CD4-positive, alpha-beta T cell treated with Interleukin-10 for 1 hour (primary cell): ENCODE measurements around the gene FBXO41.
"Not testable (repeated sequence)": the region's sequence is repeated elsewhere in the genome, so short reads cannot be mapped to it uniquely, and the experiment has no call there.

Experiments
- DNase-seq: peaks from one replicate; pipeline ENCODE4 v3.0.0-alpha.2; 2020

Gene FBXO41

DNA sequence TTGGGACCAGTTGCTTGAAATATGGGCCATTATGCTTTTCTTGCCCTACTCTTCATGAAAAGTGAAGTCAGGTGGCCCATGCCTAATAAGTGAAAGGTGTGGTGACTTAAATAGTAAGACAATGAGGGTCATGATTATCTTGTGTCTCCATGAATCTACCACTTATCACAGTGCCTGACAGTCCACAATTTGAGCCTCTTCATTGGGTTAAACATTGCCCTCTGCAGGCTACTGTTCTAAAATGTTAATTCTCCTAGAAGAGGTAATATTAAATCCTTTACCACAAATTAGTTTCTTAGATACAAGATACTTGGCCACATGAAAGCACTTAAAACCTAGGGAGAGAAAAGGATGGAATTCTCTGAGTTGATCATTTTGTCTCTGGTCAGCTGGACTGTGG, 5.0 kb upstream of the FBXO41 start:
- DNase-seq, result no peak

DNA sequence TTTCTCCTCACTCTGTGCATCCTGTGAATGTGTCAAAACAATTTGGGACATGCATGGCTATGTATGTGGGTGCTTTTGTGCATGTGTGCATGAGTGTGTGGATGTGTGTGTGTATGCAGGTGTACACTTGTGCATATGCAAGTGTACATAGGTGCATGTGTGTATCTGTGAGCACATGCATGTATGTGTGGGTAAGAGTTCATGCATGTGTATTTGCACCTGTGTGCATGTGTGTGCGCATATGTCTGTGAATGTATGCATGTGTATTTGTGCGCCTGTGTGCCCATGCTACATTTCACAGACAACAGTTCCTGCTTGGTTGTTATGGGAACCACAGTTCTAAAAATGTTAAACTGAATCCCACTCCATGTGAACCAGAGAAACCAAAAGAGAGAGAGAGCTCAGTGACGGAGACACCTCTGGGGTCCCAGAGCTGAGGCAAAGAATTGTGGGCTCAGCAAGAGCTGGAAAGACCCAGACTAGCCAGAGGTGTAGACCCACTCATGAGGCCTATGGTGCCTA, 1.9 kb upstream of the FBXO41 start:
- no peak for DNase-seq

DNA sequence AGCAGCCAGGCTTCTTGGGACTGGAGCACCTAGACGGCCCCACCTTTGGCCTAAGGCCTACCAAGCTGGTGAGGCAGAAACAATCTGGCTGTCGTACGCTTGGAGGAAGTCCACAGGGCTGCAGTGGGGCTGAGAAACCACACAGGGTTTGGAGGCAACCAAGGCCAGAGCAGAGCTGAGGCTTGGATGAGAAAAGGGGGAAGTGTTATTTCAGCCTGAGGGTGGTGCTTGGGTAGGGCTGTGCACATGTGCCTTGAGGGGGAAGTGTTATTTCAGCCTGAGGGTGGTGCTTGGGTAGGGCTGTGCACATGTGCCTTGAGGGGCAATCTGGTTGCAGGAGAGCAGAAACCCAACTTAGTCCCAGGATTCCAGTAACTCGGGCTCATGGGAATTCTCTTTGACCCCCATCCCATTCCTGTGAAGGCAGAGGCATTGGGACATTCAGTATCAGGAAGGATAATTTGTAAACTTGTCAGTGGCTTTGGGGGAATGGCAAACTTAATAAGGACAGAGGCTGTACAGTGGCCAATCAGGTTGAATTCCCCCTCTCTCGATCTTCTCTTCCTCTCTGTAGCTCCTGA, 971 bp upstream of the FBXO41 start:
- DNase-seq, result no peak

DNA sequence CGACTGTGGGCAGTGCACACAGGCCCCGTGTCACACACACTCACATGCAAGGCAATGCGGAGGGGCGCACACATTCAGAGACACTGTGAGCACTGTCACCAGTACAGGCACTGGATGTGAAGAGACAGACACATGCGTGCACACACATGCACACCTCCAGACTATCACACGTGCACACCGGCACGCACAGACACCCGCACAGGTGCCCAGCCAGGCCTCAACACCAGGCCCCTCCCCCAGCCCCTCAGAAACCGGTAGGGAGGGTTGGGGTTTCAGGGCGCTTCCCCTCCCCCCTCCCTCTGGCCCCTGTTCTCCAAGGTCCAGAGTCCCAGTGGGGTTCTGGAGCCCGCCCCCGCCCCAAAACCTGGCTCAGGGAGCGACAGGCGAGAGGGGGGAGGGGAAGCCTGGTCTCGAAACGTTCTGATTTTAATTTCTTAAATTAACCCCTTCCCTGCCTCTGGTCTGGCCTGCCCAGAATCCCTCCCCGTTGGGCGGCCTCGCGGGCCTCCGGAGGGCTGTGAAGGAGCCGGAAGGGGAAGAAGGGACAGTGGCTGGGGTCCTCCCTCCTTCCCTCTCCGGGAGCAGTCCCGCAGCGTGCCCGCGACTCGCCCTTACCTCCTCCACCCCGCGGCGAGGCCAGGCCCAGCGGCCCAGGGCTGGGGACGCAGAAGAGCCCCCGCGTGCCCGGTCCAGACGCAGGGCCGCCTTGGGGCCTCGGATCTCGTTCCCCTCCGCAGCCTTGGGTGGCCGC, 558 bp downstream of the FBXO41 start:
- DNase-seq, result no peak

DNA sequence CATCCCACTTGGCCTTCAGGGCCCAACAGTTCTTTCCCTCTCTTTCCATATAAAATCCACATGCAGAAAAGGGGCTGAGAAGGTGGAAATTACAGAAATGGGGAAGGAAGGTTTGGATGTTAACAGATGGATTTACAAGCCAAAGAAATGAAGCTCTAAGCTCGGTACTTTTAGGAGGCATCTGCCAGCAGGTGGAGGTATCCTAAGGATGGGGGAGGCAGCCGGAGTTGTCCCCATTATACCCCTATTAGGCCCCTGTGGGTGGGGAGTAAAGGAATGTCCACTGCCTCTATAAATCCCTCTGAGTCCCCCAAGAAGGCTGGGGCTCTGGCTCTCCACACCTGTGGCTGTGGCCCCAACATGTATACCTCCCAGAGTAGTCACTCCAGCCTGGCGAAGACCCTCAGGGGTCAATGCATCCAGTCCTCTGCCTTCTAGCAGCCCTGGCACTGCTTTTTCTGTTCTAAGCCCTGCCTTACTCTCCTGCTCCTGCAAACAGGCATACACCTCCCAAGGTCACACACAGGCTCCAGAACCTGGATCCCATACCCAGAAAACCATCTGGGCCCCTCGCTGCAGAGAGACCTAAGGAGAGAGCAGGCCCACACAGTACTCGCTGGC, 1.2 kb downstream of the FBXO41 start:
- no peak for DNase-seq

DNA sequence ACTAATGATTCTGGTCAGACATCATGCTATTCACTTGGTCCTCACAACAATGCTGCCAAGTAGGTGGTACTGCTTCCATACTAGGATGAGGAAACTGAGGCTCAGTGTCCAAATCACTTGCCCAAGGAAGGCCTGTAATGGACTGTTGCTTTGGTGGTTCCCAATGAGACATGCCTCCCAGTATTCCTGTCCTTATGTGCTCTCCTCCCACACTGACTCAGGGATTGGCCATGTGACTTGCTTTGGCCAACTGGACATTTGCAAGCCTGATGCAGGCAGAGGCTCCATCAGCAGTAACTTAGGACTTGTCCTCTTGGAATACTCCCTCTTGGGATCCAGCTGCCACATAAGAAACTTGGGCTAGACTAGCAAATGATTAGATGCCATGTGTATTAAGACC, 3.0 kb downstream of the FBXO41 start:
- DNase-seq, result no peak

DNA sequence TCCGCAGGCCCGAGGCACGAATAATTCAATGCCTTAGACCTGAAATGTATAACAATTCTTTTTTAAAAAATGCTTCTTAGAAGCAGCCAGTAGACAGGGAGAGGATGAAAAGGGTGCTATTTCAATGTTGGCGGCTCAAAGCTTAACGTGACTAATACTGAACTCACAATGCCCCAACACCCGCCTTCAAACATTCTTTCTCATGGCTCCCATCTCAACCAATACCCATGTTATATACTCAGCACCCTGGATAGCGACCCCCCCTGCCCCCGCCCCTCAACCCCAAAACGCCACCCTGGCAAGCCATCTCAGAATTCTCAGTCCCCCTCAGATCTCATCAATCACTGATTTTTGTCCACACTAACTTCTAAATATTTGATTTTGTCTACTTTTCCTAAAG, 4.4 kb downstream of the FBXO41 start:
- DNase-seq, result no peak

DNA sequence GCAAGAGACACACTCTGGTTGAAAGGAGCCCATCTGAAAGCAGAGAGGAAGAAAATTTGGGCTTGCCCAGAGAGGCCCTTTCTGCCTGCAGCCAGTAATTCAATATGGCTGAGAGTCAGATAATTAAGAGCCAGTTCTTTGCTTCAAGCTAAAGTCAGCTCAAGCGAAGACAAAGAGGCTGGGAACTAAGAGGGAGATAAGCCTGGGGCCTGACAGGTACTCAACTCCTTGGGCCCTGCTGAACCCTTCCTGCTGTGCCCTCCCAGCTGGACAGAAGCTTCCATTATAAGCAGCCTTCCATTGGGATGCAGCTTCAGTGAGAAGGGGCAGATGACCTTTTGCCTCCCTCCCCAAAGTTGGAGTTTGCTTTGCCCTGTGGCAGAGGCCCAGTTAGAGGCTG, 12.0 kb downstream of the FBXO41 start:
- no peak for DNase-seq

DNA sequence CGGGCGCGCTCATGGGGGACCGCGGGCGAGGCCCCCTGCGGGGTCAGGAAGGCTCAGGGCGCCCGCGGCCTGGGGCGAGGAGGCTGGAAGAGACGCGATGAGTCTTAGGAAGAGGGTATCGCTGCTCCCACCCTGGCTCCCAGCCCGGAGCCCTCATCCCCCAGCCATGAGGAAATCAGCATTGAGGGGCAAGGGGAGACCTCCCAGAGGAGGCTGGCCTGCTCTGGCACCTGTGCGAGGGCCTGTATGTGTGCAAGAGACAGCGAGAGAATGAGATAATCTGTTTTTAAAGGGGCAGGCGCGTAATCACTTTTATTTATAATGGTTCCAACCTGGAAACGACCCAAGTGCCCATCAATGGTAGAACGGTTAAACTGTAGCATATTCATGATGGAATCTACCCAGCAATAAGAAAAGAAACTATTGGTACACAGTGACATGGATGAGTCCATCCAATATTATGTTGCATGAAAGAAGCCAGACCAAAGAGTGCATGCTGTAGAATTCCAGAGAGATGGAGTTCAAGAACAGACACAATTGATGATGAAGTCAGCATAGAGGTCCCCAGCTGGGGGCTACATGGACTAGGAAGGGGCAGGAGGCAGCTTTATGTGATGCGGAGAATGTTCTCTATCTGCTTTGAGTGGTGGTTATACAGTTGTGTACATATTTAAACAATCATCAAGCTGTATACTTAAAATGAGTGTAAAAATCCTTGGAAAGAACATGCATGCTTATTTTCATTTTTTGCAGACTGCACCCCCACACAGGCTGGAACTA, 14.4 kb downstream of the FBXO41 start:
- no peak for DNase-seq

DNA sequence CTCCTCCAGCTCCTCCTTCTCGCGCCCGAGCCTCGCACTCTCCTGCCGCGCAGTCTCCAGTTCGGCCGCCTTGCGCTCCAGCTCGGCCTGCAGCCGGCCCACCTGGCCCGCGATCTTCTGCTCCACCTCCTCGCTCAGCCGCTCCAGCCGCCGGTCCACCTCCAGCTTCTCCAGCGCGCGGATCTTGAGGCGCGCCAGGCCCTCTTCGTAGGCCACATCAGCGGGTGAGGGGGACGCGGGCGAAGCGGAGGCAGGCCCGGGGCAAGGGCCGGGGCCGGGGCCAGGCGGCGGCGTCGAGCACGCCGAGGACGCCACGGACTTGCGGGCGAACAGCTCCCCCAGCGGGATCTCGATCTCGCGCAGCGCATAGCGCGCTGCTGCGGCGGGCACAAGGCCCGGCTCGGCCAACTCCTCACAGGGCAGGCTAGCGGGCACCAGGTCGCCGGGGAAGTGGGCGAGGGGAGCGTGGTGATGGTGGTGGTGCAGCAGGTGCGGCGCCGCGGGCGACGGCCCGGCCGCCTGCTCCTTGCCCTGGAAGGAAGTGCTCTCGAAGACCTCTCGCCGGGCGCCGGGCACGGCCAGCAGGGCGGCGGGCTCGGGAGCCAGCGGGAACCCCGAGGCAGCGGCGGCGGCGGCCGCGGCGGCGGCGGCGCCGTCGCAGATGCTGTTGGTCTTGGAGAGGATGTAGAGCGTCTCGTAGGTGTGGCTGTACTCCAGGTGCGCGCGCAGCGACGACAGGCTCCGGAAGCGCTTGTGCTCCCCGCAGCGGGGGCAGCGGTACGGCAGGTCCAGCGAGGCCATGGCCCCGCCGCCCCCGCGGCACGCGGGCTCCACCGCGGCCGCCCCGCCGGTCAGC, 15.2 kb downstream of the FBXO41 start:
- DNase-seq, result peak; percentile 87

DNA sequence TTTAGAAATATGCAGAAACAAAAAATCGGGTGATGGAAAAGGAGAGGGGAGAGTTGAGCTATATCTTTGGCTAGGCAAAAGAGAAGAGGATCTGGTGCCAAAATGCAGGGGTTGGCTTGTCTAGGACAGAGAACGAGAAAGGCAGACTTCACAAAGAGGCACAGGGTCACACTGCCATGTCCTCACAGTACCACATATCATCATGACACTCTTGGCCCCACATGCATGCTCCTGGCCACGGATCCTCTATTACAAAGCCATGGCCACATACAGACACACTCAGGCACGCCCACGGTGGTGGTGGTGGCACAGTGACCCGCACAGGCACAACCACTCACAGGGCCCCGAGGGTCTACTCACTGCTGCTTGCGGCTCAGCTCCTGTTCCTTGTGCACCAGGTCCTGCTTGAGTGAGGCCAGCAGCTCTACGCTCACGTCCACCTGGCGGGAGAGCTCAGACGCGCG, 15.9 kb downstream of the FBXO41 start:
- no peak for DNase-seq

DNA sequence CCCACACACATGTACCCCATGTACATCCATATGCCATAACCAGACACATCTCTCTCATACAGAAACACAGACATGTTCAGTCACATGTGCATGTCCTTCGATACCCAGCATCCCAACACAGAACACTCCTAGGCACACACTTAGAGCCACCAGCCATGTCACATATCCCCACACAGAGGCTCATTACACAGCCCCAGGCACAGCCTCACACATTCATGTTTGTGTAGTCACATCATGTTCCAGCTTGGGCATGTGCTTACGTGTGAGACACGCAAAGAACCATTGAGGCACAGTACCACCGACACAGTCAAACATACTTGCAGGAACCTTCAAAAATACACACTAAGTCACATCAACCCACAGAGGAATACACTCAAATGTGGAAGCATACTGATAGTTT, 17.3 kb downstream of the FBXO41 start:
- DNase-seq, result no peak

DNA sequence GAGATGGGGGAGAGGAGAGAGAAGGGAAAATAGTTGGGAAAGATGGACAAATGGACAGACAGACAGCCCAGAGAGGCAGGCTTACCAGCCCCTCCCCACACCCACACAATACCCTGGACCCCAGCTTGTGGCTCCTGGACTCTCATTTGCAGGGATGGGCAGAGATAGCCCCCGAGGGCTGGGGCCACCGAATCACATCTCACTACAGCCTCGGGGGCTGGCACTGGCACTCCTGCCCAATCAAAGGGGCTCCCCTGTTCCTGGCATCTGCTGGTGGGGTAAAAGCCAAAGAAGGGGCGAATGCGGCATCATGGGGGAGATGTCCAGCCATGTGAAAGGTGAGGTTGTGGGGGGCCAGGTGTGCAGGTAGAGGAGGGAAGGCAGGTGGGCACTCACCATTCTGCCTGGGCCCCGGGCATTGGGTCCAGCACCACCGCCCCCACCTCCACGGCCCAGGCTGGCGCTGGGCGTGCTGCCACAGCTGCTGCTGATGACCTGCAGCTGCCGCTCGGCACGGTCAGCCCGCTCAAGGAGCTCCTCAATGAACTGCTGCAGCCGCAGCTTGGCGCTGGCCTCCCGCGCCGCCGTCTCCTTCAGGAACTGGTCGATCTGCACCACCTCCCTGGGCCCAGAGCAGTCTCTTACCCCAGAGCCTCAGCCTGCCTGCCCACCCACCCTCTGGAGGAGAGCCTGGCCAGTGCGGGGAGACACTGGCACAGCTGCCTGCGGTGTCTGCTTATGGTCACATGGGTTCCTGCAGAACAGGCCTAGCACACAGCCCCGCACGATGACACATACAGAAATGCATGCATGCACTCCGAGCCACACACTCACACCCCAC, 18.0 kb downstream of the FBXO41 start:
- DNase-seq, result no peak

DNA sequence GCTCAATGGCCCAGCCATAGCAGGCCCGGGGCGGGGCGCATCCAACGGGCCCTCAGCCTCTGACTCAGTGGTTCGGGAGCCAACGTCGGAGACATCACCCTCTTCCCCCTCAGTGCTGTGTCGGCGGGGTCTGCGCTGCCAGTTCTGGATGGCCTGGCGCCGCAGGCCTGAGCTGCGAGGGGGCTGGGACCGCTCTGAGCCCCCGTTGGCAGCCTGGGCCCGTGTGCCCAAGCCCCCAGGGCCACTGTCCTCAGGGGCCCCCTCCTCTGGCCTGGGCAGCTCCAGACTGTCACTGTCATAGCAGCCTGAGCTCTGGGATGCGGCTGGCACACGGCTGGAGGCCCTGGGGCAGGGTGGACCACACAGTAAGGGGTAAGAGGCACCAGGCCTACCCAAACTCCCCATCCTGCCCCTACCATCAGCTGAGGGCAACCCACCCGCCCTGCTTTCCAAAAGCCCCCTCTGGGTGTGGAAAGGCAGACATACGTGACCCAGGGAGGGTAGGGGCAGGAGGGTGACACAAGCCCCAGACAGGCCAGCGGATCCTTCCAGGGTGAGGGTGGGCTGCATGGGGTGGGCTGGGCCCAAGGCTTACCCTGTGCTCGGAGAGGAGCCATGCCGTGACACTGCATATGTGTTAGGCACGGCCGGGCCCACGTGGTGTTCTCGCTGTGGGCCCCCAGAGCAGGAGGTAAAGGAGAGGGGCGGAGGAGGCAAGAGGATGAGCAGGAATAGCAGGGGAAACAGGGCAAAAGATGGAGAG, 18.8 kb downstream of the FBXO41 start:
- DNase-seq, result no peak

DNA sequence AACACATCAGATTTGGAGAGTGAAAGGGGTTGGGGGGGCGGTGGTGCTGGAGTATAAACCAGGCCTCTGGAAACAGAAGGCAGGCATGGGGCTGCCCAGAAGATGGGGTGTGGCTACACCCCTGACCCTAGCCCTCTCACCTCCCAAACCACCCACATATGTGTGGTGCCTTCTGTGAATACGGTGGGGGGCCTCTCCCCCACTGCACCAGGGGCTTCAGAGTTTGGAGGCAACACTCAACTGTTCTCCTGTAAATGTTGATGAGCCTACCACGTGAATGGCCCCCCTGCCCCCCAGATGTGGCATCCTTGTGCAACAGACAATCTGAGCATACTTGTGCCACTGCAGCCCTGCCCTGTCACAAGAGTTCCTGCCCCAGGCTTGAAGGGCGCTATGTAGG, 19.5 kb downstream of the FBXO41 start:
- DNase-seq, result no peak

DNA sequence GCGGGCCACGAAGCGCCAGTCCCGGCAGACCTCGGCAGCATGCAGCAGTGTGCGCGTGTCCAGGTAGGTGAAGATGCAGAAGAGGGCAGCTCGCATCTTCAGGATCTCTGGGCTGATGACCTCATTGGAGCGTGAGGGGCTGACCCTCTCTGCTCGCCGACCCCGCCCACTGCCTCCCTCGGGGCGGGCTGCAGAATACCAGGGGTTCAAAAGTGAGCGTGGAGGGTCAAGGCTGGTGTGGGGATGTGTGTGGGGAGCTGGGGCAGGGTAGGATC, 20.0 kb downstream of the FBXO41 start:
- DNase-seq, result no peak

DNA sequence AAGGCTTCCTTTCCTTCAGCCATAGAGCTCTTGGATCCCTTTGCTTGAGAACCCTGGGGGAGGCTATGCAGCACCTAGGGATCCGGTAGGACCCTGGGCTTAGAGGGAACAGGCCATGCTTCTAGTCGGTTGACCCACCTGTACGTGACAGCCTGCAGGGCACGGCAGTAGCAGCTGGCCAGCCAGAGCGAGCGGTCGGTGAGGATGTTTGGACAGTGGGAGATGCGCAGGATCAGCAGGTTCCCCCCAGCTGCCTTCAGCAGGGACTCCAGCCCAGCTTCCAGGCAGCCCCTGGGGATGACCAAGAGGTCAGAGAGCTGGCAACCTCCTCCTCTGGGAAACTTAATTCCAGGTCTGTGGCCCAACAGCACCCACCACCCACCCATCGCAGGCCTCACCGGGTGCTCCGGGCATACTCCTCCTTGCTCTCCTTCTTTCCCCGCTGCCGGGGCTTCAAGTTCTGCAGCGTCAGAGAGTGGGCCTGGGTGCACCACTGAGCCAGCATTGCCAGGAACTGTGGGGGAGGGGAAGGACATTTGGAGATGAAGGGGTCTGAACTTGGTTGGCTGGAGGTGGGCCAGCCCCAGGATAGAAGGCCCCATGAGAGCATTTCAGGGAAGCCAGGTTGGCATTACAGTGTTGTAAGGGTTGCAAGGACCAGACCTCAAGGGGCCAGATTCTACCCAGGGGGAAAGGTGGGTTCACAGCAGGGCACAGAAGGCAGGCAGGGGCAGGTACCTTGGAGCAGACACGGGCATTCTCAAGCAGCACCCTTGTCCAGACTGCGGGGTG, 20.5 kb downstream of the FBXO41 start:
- no peak for DNase-seq

DNA sequence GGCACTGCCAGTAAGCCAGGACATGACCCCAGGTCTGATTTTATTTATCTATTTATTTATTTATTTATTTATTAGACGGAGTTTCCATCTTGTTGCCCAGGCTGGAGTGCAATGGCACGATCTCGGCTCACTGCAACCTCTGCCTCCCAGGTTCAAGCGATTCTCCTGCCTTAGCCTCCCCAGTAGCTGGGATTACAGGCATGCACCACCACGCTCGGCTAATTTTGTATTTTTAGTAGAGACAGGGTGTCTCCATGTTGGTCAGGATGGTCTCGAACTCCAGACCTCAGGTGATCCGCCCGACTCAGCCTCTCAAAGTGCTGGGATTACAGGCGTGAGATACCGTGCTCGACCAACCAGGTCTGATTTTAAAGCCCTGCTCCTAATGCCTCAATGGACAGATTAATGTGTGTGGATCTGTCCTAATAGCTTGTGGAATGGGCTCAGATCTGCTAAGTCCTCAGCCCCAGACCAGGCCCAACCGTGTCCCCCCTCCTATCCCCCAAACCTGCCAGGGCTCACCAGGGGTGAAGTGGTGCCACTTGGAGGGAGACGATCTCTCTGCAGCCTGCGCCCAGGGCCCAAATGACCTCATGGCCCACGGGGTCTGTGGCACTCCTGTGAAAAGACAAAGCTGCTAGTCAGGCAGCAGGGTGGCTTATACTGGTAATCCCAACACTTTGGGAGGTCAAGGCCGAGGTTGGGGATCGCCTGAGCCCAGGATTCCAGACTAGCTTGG, 21.4 kb downstream of the FBXO41 start:
- DNase-seq, result not testable (repeated sequence)

DNA sequence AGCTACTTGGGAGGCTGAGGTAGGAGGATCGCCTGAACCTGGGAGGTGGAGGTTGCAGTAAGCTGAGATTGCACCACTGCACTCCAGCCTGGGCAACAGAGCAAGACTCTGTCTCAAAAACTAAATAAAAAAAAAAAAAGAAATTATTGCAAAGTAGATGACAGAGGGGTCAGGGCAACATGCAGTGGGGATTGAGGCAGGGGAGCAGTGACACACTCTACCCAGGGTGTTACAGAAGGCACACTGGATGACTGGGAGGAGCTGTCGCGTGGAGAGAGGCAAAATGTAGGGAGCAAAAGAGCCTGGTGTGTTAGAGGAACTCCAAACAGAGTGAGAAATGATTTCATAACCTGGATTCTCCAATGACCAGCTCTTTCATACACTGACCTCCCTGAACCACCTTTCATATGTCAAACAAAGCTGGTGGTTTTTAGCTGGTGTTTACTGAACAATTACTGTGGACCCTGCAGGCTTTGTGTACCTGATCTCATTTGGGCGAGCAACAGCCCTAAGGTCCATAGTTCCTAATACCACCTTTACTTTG, 22.1 kb downstream of the FBXO41 start:
- no peak for DNase-seq
